Fibroblast of lung (primary cell): ENCODE measurements around the gene SYT17. TPM values are rescaled to one million over a fixed set of nuclear protein-coding genes. Genes with fewer than 3 reads are reported as not detected.

Experiments
- DNase-seq, 2 donors: peaks; one replicate each; pipeline versions ENCODE4 v3.0.0 to v3.0.0-alpha.2; 2010; ENCODE audit warnings: low read depth in 2 of 2
- H2AFZ ChIP-seq: 2 replicates; pipeline ENCODE4 v1.5.1; 2012; ENCODE audit warnings: low read length, control low read depth, inconsistent platforms
- H3K27ac ChIP-seq: 2 replicates; pipeline ENCODE4 v1.5.1; 2011; ENCODE audit warnings: low read length, control low read depth; ENCODE audit not compliant: insufficient read depth
- H3K27me3 ChIP-seq: 2 replicates; pipeline ENCODE4 v1.5.1; 2011; ENCODE audit warnings: mild to moderate bottlenecking, low read length; ENCODE audit not compliant: control insufficient read depth, insufficient read depth
- H3K36me3 ChIP-seq: 2 replicates; pipeline ENCODE4 v1.5.1; 2011; ENCODE audit warnings: low read length; ENCODE audit not compliant: control insufficient read depth, insufficient read depth
- H3K4me1 ChIP-seq: 2 replicates; pipeline ENCODE4 v1.5.1; 2011; ENCODE audit warnings: low read length; ENCODE audit not compliant: control insufficient read depth, insufficient read depth; ENCODE audit errors: extremely low read depth
- H3K4me2 ChIP-seq: 2 replicates; pipeline ENCODE4 v1.5.1; 2011; ENCODE audit warnings: low read length, control low read depth; ENCODE audit not compliant: insufficient read depth; ENCODE audit errors: extremely low read depth
- H3K4me3 ChIP-seq, 4 experiments: fragments of 200-600 bp in 1 of 4; sonication (generic) in 1 of 4; replicated peaks in 1 of 4; 2 replicates each; pipeline ENCODE4 v1.5.1; 2011 to 2016; ENCODE audit warnings: low read length in 4 of 4, low read depth in 3 of 4, mild to moderate bottlenecking in 3 of 4, control low read depth in 2 of 4, inconsistent platforms in 1 of 4, mixed read lengths in 1 of 4; ENCODE audit not compliant: insufficient read depth in 1 of 4; ENCODE audit errors: control extremely low read depth in 1 of 4
- H3K79me2 ChIP-seq: 2 replicates; pipeline ENCODE4 v1.5.1; 2012; ENCODE audit warnings: mild to moderate bottlenecking, low read length, inconsistent platforms; ENCODE audit not compliant: control insufficient read depth, insufficient read depth
- H3K9ac ChIP-seq: 2 replicates; pipeline ENCODE4 v1.5.1; 2011; ENCODE audit warnings: mild to moderate bottlenecking, low read length, control low read depth; ENCODE audit not compliant: insufficient read depth
- H3K9me3 ChIP-seq: 2 replicates; pipeline ENCODE4 v1.5.1; 2012; ENCODE audit warnings: low read depth, low read length; ENCODE audit not compliant: control insufficient read depth, insufficient read depth
- H4K20me1 ChIP-seq: 2 replicates; pipeline ENCODE4 v1.5.1; 2011; ENCODE audit warnings: low read length; ENCODE audit not compliant: control insufficient read depth, insufficient read depth; ENCODE audit errors: extremely low read depth
- CTCF ChIP-seq, 2 donors: IDR thresholded peaks in 1 of 2; conservative IDR thresholded peaks in 1 of 2; 1 replicate in 1 of 2; 2 replicates in 1 of 2; pipeline ENCODE4 v1.5.1; 2011 to 2012; ENCODE audit warnings: low read length in 2 of 2, control low read depth in 1 of 2, inconsistent platforms in 1 of 2, low read depth in 1 of 2, mild to moderate bottlenecking in 1 of 2
- EZH2 ChIP-seq: IDR thresholded peaks from 2 replicates; pipeline ENCODE4 v1.5.1; 2012; ENCODE audit warnings: low read length, control low read depth, mild to moderate bottlenecking; ENCODE audit errors: missing control alignments
- polyA plus RNA-seq, 2 donors: library from polyadenylated mRNA; depleted of rRNA in 1 of 2; stranded (reverse) in 1 of 2; unstranded in 1 of 2; fragments of >200 nt; gene quantifications; 2 replicates each; pipeline ENCODE4 v1.2.1, GENCODE V29; 2011 to 2012; ENCODE audit warnings: missing spikeins in 1 of 2
- total RNA-seq: library from RNA; depleted of rRNA; stranded (reverse); fragments of >200 nt; gene quantifications from 2 replicates; pipeline ENCODE4 v1.2.1, GENCODE V29; 2014

SYT17 gene
- total and polyA plus RNA-seq, 2 donors (not counting 1 experiment from before 2014, with no cell fraction given): 0.33 TPM; not detected in 1

- TF ChIP-seq CTCF (conservative IDR thresholded peaks at IDR 0.05 in 1 of 2, IDR thresholded peaks at IDR 0.05 in 1 of 2; ENCODE audit: low read depth in 1 of 2, low read length in 2 of 2) (no peak), EZH2 (no peak)
- no peaks in the 10 kb centered on the region for H4K20me1 ChIP-seq
- H3K27me3 ChIP-seq: no peaks in the 10 kb centered on the region
- H2AFZ ChIP-seq: peak overlapping the region; percentile 71
- DNase-seq: peak; percentile 77 to 84
- no peaks in the 10 kb centered on the region for H3K36me3 ChIP-seq
- H3K4me1 ChIP-seq: peaks cover 19% of the 10 kb centered on the region
- H3K79me2 ChIP-seq: no peaks in the 10 kb centered on the region
- peak overlapping the region in 3 of 4 experiments; percentile 25 to 37 (median 26) for H3K4me3 ChIP-seq
- H3K27ac ChIP-seq: peak overlapping the region; percentile 84
- H3K4me2 ChIP-seq: peak overlapping the region; percentile 89
- peak overlapping the region; percentile 45 for H3K9ac ChIP-seq
- no peaks in the 10 kb centered on the region for H3K9me3 ChIP-seq
Observed at GRCh38 chr16:19130852-19131824, 36.9 kb upstream of the SYT17 start.

GRCh38 chr16:19131825-19132218 lies 36.2 kb upstream of the SYT17 start:
- H3K4me3 ChIP-seq: no peak overlapping the region
- H2AFZ ChIP-seq: no peak overlapping the region
- no peaks in the 10 kb centered on the region for H3K36me3 ChIP-seq
- H3K27me3 ChIP-seq: no peaks in the 10 kb centered on the region
- H4K20me1 ChIP-seq: no peaks in the 10 kb centered on the region
- H3K27ac ChIP-seq: peak overlapping the region; percentile 84
- no peak overlapping the region for H3K9ac ChIP-seq
- peak overlapping the region; percentile 89 for H3K4me2 ChIP-seq
- H3K79me2 ChIP-seq: no peaks in the 10 kb centered on the region
- no peak for TF ChIP-seq EZH2
- no peak for TF ChIP-seq CTCF (conservative IDR thresholded peaks at IDR 0.05 in 1 of 2, IDR thresholded peaks at IDR 0.05 in 1 of 2; ENCODE audit: low read depth in 1 of 2, low read length in 2 of 2)
- H3K9me3 ChIP-seq: no peaks in the 10 kb centered on the region
- DNase-seq: no peak
- peaks cover 25% of the 10 kb centered on the region for H3K4me1 ChIP-seq

- no peak overlapping the region for H3K4me2 ChIP-seq
- H2AFZ ChIP-seq: no peak overlapping the region
- no peaks in the 10 kb centered on the region for H3K9me3 ChIP-seq
- H3K9ac ChIP-seq: no peak overlapping the region
- TF ChIP-seq EZH2 (no peak), CTCF (conservative IDR thresholded peaks at IDR 0.05 in 1 of 2, IDR thresholded peaks at IDR 0.05 in 1 of 2; ENCODE audit: low read depth in 1 of 2, low read length in 2 of 2) (no peak)
- no peaks in the 10 kb centered on the region for H3K27me3 ChIP-seq
- no peaks in the 10 kb centered on the region for H4K20me1 ChIP-seq
- H3K36me3 ChIP-seq: no peaks in the 10 kb centered on the region
- peak overlapping the region; percentile 84 for H3K27ac ChIP-seq
- H3K4me3 ChIP-seq: no peak overlapping the region
- no peak for DNase-seq
- no peaks in the 10 kb centered on the region for H3K79me2 ChIP-seq
- peaks cover 26% of the 10 kb centered on the region for H3K4me1 ChIP-seq
Observed at GRCh38 chr16:19132255-19132654, 35.8 kb upstream of the SYT17 start.
